HG02970 (cell line): ENCODE measurements around the gene RAB7B.
"Not testable (repeated sequence)": the region's sequence is repeated elsewhere in the genome, so short reads cannot be mapped to it uniquely, and the experiment has no call there.

Experiments
- ATAC-seq: cut with Tn5 transposase; IDR thresholded peaks from one replicate; pipeline ENCODE4 v1.9.1; 2021; ENCODE audit warnings: mild to moderate bottlenecking, moderate library complexity, moderate number of reproducible peaks; ENCODE audit not compliant: unreplicated experiment, low FRiP score

RAB7B gene

GRCh38 chr1:206000641-206001339 is 2.4 kb downstream of the RAB7B start:
- no peak for ATAC-seq

- no peak for ATAC-seq
Measured at GRCh38 chr1:205998457-205999241, 4.5 kb downstream of the RAB7B start.

- not testable (repeated sequence) for ATAC-seq
Measured at GRCh38 chr1:205996641-205997040, 6.6 kb downstream of the RAB7B start.

GRCh38 chr1:205994346-205994745 is 8.8 kb downstream of the RAB7B start:
- no peak for ATAC-seq

DNA sequence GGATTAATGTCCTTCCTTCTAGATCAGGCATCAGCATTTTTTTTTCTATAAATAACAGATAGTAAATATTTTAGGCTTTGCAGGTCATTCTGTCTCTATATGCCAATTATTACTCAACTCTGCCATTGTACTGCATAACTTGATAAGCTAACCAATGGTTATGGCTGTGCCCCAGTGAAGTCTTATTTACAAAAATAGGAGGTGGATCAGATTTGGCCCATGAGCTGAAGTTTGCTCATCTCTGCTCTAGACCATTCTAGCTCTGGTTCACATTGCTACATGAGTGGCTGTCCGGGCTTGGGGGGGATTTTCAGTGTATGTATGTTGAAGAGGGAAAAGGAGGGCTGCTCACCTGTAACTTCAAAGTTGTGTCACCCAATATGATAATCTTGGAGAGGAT is 10.1 kb downstream of the RAB7B start:
- no peak for ATAC-seq

GRCh38 chr1:205992218-205992882 is 10.8 kb downstream of the RAB7B start:
- ATAC-seq: no peak

- ATAC-seq: no peak
Measured at GRCh38 chr1:205991237-205991636, 12.0 kb downstream of the RAB7B start.

DNA sequence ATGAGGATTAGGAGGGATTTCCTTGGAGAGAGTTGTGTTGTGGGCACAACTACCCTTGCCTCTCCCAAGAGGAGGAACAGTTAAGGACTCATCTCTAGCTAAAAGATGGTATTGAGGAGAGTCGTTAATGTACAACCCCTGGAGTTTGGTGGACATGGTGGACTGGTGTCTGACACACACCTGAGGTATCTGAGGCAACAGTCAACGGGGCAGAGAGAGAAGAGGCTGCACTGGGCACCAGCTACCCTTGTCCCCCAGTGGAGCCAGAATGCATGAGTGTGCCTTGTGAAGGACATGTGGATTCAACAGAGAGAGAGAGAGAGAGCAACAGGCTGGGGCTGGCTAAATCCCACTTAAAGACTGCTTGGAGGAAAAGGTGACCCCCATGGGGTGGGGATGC is 13.0 kb downstream of the RAB7B start:
- ATAC-seq: no peak

DNA sequence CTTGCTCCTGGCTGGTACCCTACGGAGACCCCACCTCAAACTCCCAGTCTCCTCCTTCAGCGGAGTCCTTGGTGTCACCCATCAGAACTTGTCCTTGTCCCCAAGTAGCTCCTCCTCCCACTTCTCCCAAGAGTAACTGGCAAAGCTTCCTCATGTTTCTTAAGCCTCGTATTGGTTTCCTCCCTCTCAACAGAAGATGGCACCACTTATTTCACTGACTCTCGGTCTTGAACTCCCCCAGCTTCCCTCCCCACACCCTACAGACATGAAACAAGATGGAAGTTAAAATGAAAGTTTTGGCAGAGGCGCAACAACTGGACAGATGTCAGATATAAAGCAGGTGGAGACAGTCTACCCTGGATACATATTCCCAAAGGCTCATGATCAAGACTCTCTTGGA is 13.4 kb downstream of the RAB7B start:
- ATAC-seq: no peak

DNA sequence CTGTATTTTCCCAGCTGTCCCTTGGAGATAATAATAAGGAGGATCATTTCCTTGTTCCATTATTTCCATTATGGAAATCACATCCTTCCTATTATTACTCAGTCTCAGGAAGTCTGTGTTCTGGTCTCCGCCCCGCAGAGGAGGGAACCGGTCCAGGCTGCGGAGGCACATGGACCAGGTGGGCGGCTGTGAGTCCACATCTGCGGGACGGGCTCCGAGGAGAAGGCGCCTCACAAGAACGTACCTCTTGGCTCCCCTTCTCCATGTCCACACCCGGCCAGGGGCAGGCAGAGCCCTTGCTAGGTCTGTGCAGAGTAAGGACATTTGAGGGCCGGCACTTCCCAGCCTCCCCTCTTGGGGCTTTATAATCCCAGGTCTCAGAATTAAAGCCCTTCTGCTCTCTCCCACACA is 14.6 kb downstream of the RAB7B start:
- ATAC-seq: no peak

- ATAC-seq: no peak
Measured at GRCh38 chr1:205986861-205987260, 16.3 kb downstream of the RAB7B start.

DNA sequence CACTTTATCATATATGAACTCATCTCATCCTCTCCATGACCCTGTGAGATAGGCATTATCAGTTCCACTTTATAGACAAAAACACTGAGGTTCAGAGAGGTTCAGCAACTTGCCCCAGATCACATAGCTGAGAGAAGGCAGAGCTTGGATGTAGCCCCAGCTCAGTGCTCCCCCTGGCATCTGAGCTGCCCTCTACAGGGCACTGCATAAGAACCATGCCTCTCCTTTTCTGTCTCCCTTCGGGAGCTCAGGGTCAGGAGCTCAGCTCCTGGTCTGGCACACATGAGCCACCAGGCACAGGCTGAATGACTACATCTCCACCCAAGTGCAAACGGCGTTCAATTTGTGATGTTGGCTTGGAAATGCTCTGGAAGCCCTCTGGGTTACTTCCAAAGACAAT is 16.9 kb downstream of the RAB7B start:
- ATAC-seq: no peak

GRCh38 chr1:205985330-205986005 is 17.7 kb downstream of the RAB7B start:
- no peak for ATAC-seq

DNA sequence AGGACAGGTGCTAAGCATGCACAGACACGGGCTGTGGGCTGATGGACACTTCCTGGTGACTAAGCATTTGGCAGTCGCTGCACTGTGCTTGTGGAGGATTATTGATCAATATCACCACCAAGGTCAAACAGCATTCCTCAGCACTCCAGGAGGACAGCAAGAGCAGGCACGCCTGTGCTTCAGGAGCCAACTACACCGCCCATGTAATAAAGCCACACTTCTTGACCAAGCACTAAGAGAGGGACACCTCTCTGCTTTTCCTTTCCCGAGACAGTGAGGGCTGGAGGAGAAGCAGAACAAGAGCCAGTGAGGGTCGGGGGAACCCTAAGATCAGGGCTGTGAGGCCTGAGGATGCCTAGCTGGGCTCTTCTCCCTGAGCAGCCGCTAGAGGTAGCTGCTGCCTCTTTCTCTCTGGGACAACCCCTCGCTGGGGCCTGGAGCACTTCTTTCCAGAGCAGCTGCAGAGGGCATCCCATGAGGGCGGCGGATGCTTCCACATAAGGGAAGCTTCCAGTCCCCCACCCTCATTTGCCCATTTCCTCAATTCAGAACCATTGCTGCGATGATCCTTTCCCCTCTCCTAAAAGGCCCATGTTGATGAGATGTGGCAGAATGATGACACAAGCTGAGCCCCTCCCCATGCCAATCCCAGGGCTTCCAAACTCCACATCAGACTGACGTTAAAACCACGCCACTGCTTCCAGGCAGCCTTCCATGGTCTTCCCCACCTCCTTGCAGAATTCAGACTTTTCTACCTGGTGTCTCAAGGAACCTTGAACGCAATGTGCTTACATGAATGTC is 19.1 kb downstream of the RAB7B start:
- ATAC-seq: no peak

GRCh38 chr1:205981257-205981656 is 21.9 kb downstream of the RAB7B start:
- ATAC-seq: no peak

GRCh38 chr1:205980237-205980870 is 22.8 kb downstream of the RAB7B start:
- ATAC-seq: no peak

DNA sequence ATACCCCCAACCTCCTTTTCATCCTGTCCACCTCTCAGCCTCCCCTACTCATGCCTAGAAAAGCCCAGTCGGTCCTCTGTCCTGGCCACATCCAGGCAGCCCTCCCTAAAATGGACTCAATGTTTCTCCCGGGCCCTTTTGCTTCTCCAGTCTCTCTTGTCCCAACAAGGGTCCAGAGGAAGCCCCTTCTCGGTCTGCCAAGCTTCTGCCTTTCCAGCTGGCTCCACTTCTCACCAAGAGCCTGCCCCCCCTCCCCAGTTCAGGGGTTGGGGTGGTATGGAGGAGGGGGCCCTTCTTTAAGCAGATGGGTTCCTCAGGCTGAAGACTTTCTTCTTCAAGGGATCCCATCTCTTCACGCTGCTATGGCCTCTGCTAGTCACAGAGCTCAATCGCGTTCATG is 23.9 kb downstream of the RAB7B start:
- no peak for ATAC-seq

- ATAC-seq: no peak
Measured at GRCh38 chr1:205978676-205979075, 24.5 kb downstream of the RAB7B start.

- ATAC-seq: no peak
Measured at GRCh38 chr1:205977402-205978014, 25.7 kb downstream of the RAB7B start.
